ENCODE data around the gene ZFPL1. TPM values are rescaled to one million over a fixed set of nuclear protein-coding genes. Genes with fewer than 3 reads are reported as not detected.

Gene ZFPL1
- total RNA-seq, 1 donor from 2014 or later, result 25.0 TPM

- DNase-seq (ENCODE audit: missing footprints) (no peak), ATAC-seq (no peak)
- intact Hi-C loops (cut with DNase I), result no loop called here
Measured at GRCh38 chr11:65121447-65121864, 37.4 kb downstream of the ZFPL1 start.

GRCh38 chr11:65121865-65122696 is 38.1 kb downstream of the ZFPL1 start, which contains the start of the genes FAU and MRPL49:
Gene FAU, minus strand, starts transcription at chr11:65122134. Its CDS starts 321 bp downstream, at chr11:65121813.
Gene MRPL49, plus strand, starts transcription at chr11:65122321. Its CDS starts 26 bp downstream, at chr11:65122347.
- DNase-seq (ENCODE audit: missing footprints), result peak; percentile 100
- peak; percentile 93 for ATAC-seq
- intact Hi-C loops (cut with DNase I), result no loop called here

GRCh38 chr11:65124480-65125196 is 40.6 kb downstream of the ZFPL1 start:
- DNase-seq (ENCODE audit: missing footprints) (no peak), ATAC-seq (no peak)
- intact Hi-C loops (cut with DNase I), result loop anchor here (5.0 kb wide), 1 partner anchor 202 kb away; the partner anchor contains the start of gene PPP2R5B

- intact Hi-C loops (cut with DNase I), result loop anchor here (5.0 kb wide), 1 partner anchor 203 kb away; the partner anchor contains the start of gene PPP2R5B
- DNase-seq (ENCODE audit: missing footprints) (no peak), ATAC-seq (no peak)
Measured at GRCh38 chr11:65125197-65126056, 41.4 kb downstream of the ZFPL1 start.

- ATAC-seq, result no peak
Measured at GRCh38 chr11:65126624-65127274, 42.7 kb downstream of the ZFPL1 start.

DNA sequence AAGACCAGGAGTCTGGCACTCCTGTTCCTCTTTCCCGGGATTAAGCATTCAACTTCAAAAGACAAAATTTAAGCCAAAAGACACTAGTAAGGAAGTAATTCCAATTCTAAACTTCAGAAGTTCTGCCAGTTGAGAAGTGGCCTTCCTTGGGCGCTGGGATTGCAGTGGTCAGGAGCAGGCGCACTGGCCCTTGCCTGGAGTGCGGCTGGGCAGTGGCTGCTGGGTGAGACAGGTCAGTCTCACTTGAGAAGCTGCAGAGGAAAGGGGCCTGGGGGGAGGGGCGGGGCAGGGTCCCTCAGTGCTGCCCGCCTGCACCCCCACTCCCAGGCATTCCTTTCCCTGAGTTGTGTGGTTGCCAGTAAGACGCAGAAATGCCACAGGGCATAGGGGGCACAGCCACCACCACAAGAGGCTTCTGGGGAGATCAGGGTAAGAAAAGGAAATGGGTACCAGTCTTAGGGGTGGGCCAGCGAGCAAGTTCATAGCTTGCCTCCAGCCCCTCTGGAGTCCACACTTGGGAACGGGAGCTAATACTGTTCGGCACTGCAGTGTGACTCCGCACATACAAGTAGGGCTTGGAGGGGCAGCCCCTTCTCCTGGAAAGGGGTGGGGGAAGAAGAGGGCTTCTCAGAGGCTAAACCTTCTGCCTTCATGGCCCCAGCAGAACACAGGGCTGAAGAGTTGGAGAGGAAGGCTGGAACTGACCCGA is 43.6 kb downstream of the ZFPL1 start:
- intact Hi-C loops (cut with DNase I), result loop anchor here (5.0 kb wide), 1 partner anchor 205 kb away; the partner anchor contains the start of gene PPP2R5B
- ATAC-seq, result no peak
- no peak for DNase-seq (ENCODE audit: missing footprints)

More at GRCh38 chr11:65126624-65127274, 42.7 kb downstream of the ZFPL1 start:
- no peak for DNase-seq (ENCODE audit: missing footprints)
- intact Hi-C loops (cut with DNase I), result loop anchor here (5.0 kb wide), 1 partner anchor 204 kb away; the partner anchor contains the start of gene PPP2R5B

DNA sequence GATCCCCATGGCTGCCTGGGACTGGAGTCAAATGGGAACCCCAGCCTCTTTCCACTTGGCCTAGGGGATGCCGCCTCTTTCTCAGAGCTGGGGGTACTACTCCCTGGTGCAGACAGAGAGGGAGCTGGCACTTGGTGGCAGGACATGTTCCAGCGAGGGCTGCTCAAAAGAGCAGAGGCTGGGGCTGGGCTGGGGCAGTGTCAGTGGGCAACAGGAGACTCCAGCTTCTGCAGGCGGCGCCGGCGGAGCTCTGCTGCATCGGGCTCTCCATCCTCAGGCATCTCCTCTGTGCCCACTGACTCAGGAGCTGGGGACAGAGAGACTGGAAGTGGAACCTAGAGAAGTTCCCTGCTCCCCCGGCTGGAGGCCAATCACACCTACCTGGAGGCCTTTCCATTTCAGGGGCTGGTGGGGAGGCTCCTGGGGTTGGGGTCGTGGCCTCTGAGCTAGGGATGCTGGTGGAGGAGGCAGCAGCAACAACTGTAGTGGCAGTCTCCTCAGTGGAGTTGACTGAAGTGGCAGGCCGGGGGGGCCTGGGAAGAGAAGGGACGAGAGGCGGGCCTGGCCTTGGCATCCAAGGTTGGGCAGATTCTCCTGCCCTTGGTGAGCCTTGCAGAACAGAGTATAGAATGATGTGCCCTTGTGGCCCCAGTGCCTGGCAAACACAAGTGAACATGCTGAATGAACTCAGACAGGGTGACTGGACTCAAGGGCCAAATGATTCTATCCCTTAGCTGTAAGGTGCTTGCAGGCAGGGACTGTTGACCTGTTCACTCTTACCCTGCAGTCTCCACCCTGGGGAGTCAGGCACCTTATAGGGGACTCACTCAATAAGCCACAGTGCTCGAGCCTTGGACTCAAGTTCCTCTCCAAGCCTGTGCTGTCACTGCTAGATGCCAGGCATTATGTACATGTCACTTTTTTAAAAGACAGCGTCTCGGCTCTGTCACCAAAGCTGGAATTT is 44.4 kb downstream of the ZFPL1 start:
- no peak for DNase-seq (ENCODE audit: missing footprints)
- ATAC-seq, result no peak
- intact Hi-C loops (cut with DNase I), result loop anchor here (5.0 kb wide), 1 partner anchor 206 kb away; the partner anchor contains the start of gene PPP2R5B

DNA sequence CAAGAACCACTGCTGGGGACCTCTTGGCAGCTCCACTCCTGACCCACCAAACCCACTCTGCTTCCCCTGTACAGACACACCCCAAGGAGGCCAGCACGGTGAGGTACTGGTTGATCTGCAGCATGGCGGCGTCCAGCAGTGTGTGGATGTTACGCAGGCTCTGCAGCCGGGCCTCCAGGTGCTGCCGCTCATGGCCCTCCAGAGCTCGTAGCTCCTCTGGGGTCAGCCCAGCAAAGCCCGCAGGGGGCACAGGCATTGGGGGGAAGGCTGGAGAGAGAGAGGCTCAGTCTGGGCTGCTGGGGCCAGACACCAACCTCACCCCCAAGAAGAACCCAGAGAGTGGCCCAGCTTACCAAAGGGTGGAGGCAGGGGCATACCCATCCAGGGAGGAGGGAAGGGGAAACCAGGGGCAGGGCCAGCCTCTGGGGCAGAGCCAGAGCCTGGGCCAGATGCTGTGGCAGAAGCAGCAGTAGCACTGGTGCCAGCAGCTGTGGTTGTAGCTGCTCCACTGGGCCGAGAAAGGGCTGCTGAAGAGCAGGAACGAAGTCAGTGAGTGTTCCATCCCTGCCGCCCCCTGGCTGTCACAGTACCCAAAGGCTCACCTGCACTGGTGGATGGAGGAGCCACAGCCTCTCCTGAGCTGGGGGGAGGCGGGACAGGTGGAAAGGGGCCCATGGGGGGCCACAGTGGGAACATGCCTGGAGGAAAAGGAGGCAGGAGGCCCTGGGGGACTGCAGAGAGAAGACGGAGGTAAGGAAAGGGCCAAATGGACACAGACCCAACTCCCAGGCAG is 45.8 kb downstream of the ZFPL1 start:
- DNase-seq (ENCODE audit: missing footprints) (no peak), ATAC-seq (no peak)
- intact Hi-C loops (cut with DNase I), result loop anchor here (5.0 kb wide), 1 partner anchor 208 kb away; the partner anchor contains the start of gene PPP2R5B

DNA sequence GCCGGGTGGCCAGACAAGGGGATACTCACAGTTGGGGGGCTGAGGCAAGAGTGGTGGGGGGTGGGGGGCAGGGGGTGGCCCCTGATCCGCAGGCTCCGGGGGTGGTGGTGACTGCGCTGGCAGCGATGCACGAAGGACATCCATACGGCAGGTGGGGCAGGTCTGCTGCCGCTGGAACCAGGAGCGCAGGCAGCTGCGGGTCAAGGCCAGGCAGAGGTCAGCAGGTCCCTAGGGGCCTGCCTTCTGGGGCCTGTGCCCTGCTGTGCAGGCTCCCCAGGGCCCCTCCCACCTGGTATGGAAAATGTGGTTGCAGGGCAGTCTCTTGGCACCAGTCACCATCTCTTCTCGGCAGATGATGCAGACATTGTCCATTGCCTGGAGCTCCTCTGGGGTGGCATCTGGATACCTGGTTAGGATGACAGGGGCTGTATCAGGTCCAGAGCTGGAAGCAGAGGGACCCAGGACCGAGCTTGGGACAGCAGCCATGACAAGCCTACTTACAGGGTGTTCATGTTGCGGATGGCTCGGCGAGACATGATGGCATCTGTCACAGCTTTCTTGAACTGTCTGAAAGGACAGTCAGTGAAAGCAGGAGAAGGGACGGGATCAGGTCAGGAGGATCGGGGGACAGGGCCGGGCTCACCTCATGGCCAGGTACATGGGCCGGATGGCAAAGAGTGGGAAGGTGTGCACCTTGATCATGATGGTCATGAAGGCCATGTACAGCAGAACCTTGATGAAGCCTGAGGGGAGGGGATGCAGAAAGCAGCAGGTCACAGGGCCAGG is 46.8 kb downstream of the ZFPL1 start:
- DNase-seq (ENCODE audit: missing footprints), result no peak
- no peak for ATAC-seq
- intact Hi-C loops (cut with DNase I), result no loop called here

DNA sequence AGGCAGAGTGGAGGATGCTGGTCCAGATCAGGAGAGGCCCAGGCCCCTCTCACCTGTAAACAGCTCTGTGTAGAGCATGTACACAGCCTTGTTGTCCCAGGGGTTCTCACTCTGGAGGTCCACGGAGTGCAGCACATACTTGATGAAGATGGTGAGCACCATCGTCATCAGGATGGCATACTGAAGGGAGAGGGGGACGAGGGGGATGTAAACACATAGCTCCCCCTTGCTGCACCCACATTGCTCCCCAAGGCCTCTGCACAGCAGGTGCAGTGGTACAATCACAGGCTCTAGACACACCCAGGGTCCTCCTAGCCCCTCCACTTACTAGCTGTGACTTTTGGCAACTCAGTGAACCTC is 47.4 kb downstream of the ZFPL1 start:
- ATAC-seq (no peak), DNase-seq (ENCODE audit: missing footprints) (no peak)
- intact Hi-C loops (cut with DNase I), result no loop called here

GRCh38 chr11:65131895-65132237 is 47.8 kb downstream of the ZFPL1 start:
- intact Hi-C loops (cut with DNase I), result no loop called here
- no peak for DNase-seq (ENCODE audit: missing footprints)
- no peak for ATAC-seq

DNA sequence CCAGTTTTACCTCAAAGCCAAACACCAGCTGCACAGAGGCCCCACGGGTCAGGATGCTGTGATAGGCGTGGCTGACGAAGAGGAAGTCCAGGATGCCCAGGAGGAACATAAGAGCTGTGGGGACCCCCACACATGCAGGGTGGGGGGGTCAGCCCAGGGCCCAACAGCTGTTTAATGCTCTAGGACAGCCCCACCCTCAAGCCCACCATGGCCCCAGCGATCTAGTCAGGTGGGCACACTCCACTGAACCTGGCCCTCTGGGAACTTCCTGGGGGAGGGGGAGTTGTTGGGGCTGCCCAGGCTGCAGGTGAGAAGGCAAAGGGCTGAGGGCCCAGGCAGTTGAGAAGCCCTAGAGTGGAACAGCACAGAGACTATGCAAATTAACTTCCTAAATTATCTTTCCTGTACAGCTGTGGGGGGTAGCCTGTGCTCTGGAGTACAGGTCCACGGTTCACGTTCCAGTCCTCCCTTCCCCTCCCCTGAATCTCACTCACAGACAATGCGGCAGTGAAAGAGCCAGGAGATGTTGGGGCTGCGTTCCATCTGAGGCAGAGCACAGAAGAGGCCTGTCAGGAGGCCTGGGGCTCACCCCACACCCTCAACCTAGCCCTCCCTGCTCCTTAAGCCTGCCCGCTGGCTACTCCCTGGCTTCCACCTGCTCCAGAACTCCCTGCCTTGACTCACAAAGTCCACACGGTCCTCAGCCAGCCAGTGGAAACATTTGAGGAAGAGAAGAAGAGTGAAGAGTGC is 48.4 kb downstream of the ZFPL1 start:
- no peak for DNase-seq (ENCODE audit: missing footprints)
- intact Hi-C loops (cut with DNase I), result no loop called here
- ATAC-seq, result no peak

DNA sequence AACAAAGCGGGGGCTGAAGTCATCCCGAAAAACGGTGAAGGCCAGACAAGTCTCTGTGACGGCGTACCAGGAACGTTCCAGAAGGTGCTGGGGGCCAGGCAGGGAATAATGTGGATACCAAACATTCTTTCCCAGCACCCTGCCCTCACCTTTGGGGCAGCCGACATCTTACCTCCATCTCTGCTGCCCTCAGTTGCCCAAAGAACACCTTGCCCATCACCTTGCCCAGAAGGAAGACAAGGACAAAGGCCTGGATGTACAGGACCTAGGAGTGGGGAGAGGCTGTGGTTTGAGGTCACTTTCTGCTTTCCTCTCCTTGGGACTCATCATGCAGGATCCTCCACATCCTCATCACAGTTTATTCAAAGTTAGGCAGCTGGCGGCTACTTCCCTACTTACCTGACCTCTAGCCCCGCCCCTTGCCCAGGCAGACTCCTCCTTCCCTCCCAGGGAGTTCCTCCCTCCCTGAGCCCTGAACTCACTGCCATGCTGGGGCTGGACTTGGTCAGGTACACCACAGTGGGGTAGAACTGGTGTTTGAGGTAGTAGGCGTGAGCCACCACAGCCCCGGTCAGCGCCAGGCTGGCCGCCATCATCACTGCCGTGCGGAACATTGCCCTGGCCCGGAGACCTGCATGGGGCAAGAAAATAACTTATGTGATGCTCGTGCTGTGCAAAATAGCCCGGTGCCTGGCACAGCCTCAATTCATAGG is 49.1 kb downstream of the ZFPL1 start:
- DNase-seq (ENCODE audit: missing footprints) (peak; percentile 69), ATAC-seq (no peak)
- intact Hi-C loops (cut with DNase I), result no loop called here

GRCh38 chr11:65133724-65134123 is 49.7 kb downstream of the ZFPL1 start:
- intact Hi-C loops (cut with DNase I), result loop anchor here (1.0 kb wide), 1 partner anchor 48 kb away; the partner anchor contains the start of gene CAPN1
- no peak for ATAC-seq
- DNase-seq (ENCODE audit: missing footprints), result peak; percentile 71
